GM10266 (cell line): ENCODE data around the gene NDUFS6.

Experiments used
- DNase-seq: peaks from one replicate; pipeline ENCODE4 v3.0.0; 2012; ENCODE audit errors: extremely low spot score
- TF ChIP-seq, protein P1 (sequence below): IDR thresholded peaks from 2 replicates; pipeline ENCODE4 v1.5.1; 2012; ENCODE audit warnings: mild to moderate bottlenecking, low read depth; ENCODE audit not compliant: control insufficient read depth, insufficient read depth; ENCODE audit errors: missing control alignments

The NDUFS6 gene

DNA sequence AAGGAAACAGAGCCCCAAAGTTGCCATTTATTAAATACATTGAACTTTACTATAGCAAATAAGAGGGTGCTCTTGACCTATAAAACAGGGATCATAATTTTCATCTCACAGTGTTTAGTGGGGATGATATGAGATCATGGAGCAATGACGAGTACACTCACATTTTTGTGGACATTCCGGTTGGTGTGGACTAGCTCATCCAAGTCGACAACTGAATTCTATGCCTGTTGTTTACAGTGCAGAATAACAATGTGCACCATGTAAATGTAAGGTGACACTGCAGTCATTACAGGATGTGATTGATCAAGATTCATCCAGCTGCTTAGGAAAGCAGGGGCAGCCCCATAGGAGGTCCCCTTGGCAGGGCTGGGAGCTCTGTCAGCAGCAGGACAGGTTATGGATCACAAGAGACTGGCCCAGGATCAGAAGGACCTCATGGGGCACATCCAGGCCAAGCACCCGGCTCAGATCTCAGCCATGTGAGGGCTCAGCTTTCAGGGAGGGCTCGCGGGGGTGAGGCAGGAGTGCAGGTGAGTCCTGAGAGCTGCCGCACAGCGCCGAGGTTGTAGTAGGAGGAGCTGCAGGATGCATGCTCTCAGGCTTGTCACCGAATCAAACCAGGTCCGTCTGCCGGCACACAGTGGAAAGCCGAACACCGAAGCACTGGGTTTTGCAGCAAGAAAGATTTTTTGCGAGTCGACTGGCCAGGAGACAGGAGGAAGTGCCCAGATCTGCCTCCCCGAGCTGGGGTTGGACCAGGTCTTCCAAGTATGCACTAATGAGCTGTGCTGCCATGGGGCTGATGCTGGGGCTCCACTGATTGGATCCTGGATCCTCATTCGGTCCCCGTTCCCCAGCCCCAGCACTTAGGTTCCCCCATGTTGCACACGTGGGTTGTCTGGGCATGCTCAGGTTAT, 29.8 kb upstream of the NDUFS6 start:
- no peak for DNase-seq
- TF ChIP-seq, protein P1, sequence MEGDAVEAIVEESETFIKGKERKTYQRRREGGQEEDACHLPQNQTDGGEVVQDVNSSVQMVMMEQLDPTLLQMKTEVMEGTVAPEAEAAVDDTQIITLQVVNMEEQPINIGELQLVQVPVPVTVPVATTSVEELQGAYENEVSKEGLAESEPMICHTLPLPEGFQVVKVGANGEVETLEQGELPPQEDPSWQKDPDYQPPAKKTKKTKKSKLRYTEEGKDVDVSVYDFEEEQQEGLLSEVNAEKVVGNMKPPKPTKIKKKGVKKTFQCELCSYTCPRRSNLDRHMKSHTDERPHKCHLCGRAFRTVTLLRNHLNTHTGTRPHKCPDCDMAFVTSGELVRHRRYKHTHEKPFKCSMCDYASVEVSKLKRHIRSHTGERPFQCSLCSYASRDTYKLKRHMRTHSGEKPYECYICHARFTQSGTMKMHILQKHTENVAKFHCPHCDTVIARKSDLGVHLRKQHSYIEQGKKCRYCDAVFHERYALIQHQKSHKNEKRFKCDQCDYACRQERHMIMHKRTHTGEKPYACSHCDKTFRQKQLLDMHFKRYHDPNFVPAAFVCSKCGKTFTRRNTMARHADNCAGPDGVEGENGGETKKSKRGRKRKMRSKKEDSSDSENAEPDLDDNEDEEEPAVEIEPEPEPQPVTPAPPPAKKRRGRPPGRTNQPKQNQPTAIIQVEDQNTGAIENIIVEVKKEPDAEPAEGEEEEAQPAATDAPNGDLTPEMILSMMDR, result no peak

DNA sequence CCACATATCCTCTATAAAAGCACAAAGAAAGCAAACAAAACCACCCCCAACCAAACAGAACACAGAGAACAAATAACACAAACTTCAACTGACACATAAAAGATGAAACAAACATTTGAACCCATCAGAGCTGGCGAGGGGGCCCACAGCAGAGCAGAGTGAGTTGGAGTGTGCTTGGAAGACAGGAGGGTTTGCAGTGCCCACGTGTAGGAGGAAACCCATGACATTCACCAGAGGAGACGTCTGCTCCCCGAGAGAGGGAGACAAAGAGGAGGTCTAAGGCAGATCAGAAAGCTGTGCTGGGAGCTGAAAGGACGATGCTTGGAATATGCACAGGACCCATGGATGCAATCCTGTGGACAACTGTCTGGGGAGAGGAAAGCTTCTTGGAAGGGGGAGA, 28.6 kb upstream of the NDUFS6 start:
- DNase-seq, result no peak

DNA sequence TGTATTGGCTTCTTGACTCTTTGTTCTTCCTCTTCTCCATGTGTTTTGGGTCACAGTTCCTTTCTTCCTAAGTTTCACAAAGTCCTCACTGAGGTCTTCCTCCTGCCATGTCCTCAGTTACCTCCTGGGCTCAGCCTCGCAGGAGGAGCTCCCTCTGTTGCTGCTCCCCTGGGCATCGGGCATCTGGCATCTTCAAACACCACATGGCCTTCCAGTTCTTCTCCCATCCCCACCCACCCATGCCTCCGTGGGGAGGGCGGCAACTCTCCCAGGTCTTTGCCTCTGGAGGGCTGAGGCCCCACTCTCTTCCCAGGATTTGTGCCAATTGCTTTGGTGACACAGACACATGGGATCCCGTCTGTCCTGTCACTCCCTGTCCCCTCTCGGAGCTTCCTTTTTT, 24.4 kb upstream of the NDUFS6 start:
- DNase-seq, result no peak
- TF ChIP-seq, protein P1, result no peak

More for the DNA sequence above, 28.6 kb upstream of the NDUFS6 start:
- TF ChIP-seq, protein P1, result peak; percentile 30

DNA sequence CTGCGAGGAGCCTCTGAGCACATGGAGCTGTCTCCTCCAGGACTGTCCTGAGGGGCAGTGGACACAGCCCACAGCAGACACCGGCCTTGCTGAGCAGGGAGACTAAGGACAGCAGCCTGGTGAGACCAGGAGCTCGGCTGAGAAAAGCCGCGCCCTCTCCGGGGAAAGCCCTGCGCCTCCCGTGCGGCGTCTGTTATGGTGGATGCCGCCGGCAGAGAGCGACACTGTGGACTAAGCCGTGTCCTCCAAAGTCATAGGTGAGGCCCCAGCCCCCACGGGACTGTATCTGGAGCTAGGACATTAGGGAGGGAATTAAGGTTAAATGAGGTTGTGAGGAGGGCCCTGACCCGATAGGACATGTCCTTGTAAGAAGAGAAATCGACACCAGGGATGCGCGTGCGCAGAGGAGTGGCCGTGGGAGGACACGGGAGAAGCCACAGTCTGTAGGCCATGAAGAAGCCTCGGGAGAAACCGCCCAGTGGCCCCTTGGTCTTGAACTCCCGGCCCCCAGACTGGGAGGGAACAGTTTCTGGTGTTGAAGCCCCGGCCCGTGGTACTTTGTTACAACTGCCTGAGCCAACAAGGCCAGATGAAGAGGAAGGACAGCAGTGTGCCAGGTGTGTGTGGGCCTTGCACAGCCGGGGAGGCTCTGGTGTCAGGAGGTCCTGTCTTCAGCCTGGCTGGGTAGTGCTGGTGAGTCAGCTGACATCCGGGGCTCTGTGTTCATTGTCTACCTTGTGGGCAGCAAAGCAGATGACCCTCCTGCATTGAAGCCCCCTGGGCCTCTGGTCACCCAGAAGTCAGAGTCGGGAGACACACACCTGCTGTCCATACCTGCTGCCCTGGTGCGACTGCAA, 23.7 kb upstream of the NDUFS6 start:
- no peak for DNase-seq
- TF ChIP-seq, protein P1, result no peak

DNA sequence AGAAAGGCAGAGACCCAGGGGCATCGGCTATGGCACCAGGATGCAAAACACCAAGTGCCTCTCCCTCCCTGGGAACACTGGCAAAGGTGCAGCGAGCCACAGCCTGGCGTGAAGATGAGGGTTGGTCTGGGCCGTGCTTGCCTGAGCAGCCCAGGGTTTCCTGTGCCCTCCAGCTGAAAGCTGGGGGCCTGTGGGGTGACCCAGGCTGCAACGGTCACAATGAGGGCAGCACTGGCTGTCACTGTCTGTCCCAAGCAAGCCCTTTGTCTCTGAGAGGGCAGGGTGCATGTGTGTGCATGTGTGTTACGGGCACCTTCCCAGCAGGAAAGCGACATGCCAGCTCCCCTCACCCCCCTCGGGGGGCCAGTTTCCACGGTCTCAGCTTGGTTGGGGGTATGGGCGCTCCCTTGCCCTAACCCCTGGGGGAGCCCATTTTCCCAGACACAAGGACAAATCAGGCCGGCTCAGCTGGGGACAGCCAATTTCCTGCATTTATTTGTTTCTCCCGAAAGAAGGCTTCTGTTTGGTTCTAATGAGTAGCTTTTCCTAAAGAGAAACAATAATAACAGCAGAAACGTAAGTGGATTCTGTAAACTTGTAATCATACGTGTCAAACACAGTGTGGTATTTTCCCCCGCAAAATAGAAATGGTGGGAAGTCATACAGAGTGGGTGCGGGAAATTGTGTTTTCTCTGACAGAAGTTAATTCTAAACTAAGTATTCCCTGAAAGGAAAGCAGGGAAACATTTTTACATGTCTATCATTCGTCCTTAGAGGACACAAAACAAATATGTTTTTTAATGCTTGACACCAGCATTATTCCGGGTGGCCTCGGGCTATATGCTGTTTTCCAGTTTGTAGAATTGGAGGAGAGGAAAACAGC, 22.8 kb upstream of the NDUFS6 start:
- TF ChIP-seq, protein P1, result no peak
- DNase-seq, result no peak

DNA sequence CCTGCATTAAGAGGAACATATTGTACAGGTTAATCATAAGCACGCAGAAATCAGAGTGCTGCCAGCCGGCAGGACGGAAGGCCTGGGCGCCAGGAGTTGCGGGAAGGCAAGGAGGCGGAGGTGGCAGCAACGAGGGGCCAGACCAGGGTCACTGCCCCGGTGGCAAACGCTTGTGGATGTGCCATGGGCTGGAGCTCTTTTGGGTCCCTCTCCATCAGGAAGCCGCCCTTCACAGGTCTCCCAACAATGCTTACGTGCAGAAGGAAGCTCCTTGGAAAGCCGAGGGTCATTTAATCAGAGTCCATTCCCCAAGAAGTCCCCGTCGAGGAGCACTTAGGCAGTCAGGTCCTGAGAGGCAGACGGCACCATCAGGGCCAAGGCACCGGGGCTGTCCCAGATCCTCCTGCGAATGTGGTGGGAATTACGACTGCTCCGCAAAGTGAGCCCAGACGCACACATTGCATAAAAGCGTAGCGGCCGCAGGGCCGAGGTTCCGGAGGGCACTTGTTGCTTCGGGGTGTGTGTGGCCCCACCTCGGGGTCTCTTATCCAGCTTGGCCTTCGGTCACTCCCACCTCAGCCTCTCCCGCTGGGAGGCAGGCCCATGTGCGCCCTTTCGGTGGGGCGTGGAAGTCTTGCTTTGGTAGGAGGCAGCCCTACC, 22.1 kb upstream of the NDUFS6 start:
- DNase-seq, result no peak
- TF ChIP-seq, protein P1, result no peak
